ENCODE results near the gene EDDM3A.

Gene EDDM3A

GRCh38 chr14:20760950-20761349 lies 15.3 kb downstream of the EDDM3A start:
- H3K4me3 ChIP-seq (ENCODE audit: low read depth, low read length) = no peak overlapping the region
- DNase-seq (ENCODE audit: low read depth) = no peak
- TF ChIP-seq CTCF (conservative IDR thresholded peaks at IDR 0.05; ENCODE audit: low read depth, low read length) = no peak

GRCh38 chr14:20768593-20768892 lies 22.9 kb downstream of the EDDM3A start:
- no peak for DNase-seq (ENCODE audit: low read depth)
- no peak overlapping the region for H3K4me3 ChIP-seq (ENCODE audit: low read depth, low read length)
- no peak for TF ChIP-seq CTCF (conservative IDR thresholded peaks at IDR 0.05; ENCODE audit: low read depth, low read length)

GRCh38 chr14:20769421-20769820 lies 23.7 kb downstream of the EDDM3A start:
- no peak for TF ChIP-seq CTCF (conservative IDR thresholded peaks at IDR 0.05; ENCODE audit: low read depth, low read length)
- no peak for DNase-seq (ENCODE audit: low read depth)
- no peak overlapping the region for H3K4me3 ChIP-seq (ENCODE audit: low read depth, low read length)

GRCh38 chr14:20772650-20773049 lies 27.0 kb downstream of the EDDM3A start:
- no peak for DNase-seq (ENCODE audit: low read depth)
- H3K4me3 ChIP-seq (ENCODE audit: low read depth, low read length) = no peak overlapping the region
- TF ChIP-seq CTCF (conservative IDR thresholded peaks at IDR 0.05; ENCODE audit: low read depth, low read length) = no peak

- DNase-seq (ENCODE audit: low read depth) = no peak
- no peak overlapping the region for H3K4me3 ChIP-seq (ENCODE audit: low read depth, low read length)
- no peak for TF ChIP-seq CTCF (conservative IDR thresholded peaks at IDR 0.05; ENCODE audit: low read depth, low read length)
These were observed 28.7 kb downstream of the EDDM3A start for GRCh38 chr14:20774258-20774824.

GRCh38 chr14:20775043-20775442 lies 29.4 kb downstream of the EDDM3A start:
- DNase-seq (ENCODE audit: low read depth) = no peak
- no peak for TF ChIP-seq CTCF (conservative IDR thresholded peaks at IDR 0.05; ENCODE audit: low read depth, low read length)
- H3K4me3 ChIP-seq (ENCODE audit: low read depth, low read length) = no peak overlapping the region

- no peak for TF ChIP-seq CTCF (conservative IDR thresholded peaks at IDR 0.05; ENCODE audit: low read depth, low read length)
- DNase-seq (ENCODE audit: low read depth) = no peak
- H3K4me3 ChIP-seq (ENCODE audit: low read depth, low read length) = no peak overlapping the region
These were observed 30.2 kb downstream of the EDDM3A start for GRCh38 chr14:20775901-20776300.

Data from choroid plexus epithelial cell (primary cell).